HepG2 (cell line): Measurements from ENCODE around the gene OR6B1. TPM values are rescaled to one million over a fixed set of nuclear protein-coding genes. Genes with fewer than 3 reads are reported as not detected.

Experiments used
- ATAC-seq: fragments of 200-7000 bp; cut with Tn5 transposase; 3 replicates; pipeline ENCODE4 v1.9.1; 2020; ENCODE audit warnings: mild to moderate bottlenecking, moderate library complexity
- BruUV-seq: library from RNA; stranded (reverse); fragments of 400-500 nt; replicated peaks from 2 replicates; lab custom pipeline; 2021; lab: Mats Ljungman, UMichigan
- CTCF ChIA-PET: fragments of 300-600 bp; formaldehyde crosslinking; extraction: SDS; loops from one replicate; lab custom pipeline; 2021; ENCODE audit warnings: low total read pairs, inconsistent platforms, low intra/inter-chr PET ratio; lab: Yijun Ruan, JAX
- POLR2A ChIA-PET: fragments of 350-600 bp; sonication (Branson Sonifier 250); formaldehyde crosslinking; loops from one replicate; lab custom pipeline; 2020; ENCODE audit warnings: antibody characterized with exemption, inconsistent platforms; lab: Yijun Ruan, JAX
- DNase-seq: peaks from one replicate; pipeline ENCODE4 v3.0.0-alpha.2; 2015; ENCODE audit warnings: low spot score
- FAIRE-seq: peaks from 3 replicates; lab custom pipeline; 2011; peaks lifted over from hg19 to GRCh38; lab: Jason Lieb, UNC
- H2AFZ ChIP-seq: one replicate; pipeline ENCODE4 v1.6.1; 2011; ENCODE audit warnings: low read length, inconsistent platforms
- H3K27ac ChIP-seq: fragments of 300-600 bp; 3 replicates; pipeline ENCODE4 v1.8.0; 2011; ENCODE audit warnings: mixed run types, mild to moderate bottlenecking, mixed read lengths, low read length, inconsistent platforms; ENCODE audit not compliant: insufficient read depth; ENCODE audit errors: extremely low read length
- H3K27me3 ChIP-seq, 2 experiments: fragments of 200-600 bp in 1 of 2; 2 replicates in 1 of 2; 3 replicates in 1 of 2; pipeline versions ENCODE4 v1.6.0 to v1.8.0; 2011; ENCODE audit warnings: low read length in 2 of 2, mild to moderate bottlenecking in 2 of 2, moderate library complexity in 2 of 2, inconsistent platforms in 1 of 2; ENCODE audit not compliant: insufficient read depth in 2 of 2, control insufficient read depth in 1 of 2
- H3K36me3 ChIP-seq, 2 experiments: fragments of 200-600 bp in 1 of 2; replicated peaks in 1 of 2; 2 replicates in 1 of 2; 3 replicates in 1 of 2; pipeline versions ENCODE4 v1.5.1 to v1.8.0; 2011; ENCODE audit warnings: low read length in 2 of 2, inconsistent platforms in 1 of 2; ENCODE audit not compliant: insufficient read depth in 2 of 2, control insufficient read depth in 1 of 2
- H3K4me1 ChIP-seq: 2 replicates; pipeline ENCODE4 v1.5.1; 2012; ENCODE audit warnings: low read length, inconsistent platforms; ENCODE audit not compliant: insufficient read depth
- H3K4me2 ChIP-seq: 2 replicates; pipeline ENCODE4 v1.6.0; 2011; ENCODE audit warnings: low read depth, low read length, inconsistent platforms
- H3K4me3 ChIP-seq, 3 experiments: fragments of 200-600 bp in 1 of 3; sonication (generic), shearing (Covaris generic) in 1 of 3; replicated peaks in 1 of 3; 2 replicates each; pipeline ENCODE4 v1.5.1; 2011 to 2016; ENCODE audit warnings: low read length in 3 of 3, inconsistent platforms in 2 of 3, low read depth in 2 of 3, mild to moderate bottlenecking in 2 of 3, control low read depth in 1 of 3, mixed read lengths in 1 of 3; ENCODE audit not compliant: insufficient read depth in 1 of 3
- H3K79me2 ChIP-seq: one replicate; pipeline ENCODE4 v1.6.1; 2011; ENCODE audit warnings: low read length, inconsistent platforms; ENCODE audit not compliant: insufficient read depth
- H3K9ac ChIP-seq: 2 replicates; pipeline ENCODE4 v1.6.0; 2011; ENCODE audit warnings: mild to moderate bottlenecking, low read depth, low read length, inconsistent platforms; ENCODE audit not compliant: insufficient read depth
- H3K9me3 ChIP-seq: 2 replicates; pipeline ENCODE4 v1.5.1; 2012; ENCODE audit warnings: mild to moderate bottlenecking, low read length
- H4K20me1 ChIP-seq: 2 replicates; pipeline ENCODE4 v1.6.0; 2011; ENCODE audit warnings: inconsistent platforms, mild to moderate bottlenecking, low read length, moderate library complexity; ENCODE audit not compliant: insufficient read depth
- SMAD1 ChIP-seq: sonication (generic); formaldehyde crosslinking; IDR thresholded peaks from 2 replicates; pipeline ENCODE4 v1.4.0; 2020; ENCODE audit warnings: missing genetic modification reagents, low read depth, mild to moderate bottlenecking, borderline replicate concordance
- WGBS: methylation state at CpG from one replicate; pipeline ENCODE4 v1.1.6; 2017; ENCODE audit warnings: low lambda C conversion rate; 5-methylcytosine and 5-hydroxymethylcytosine counted together
- in situ Hi-C: cut with HindIII; loops from 2 replicates; pipeline ENCODE4 v1.10.0; 2017; ENCODE audit warnings: low pct_unique_long_range_greater_than_20kb; ENCODE audit not compliant: extremely low pct_ligation_motif_present
- intact Hi-C: fragments of 100-400 bp; cut with micrococcal nuclease; formaldehyde crosslinking; loops from one replicate; pipeline ENCODE4 v1.10.0; 2022; ENCODE audit not compliant: unreplicated experiment
- polyA plus RNA-seq, 8 experiments: library from polyadenylated mRNA; depleted of rRNA in 3 of 8; stranded (reverse) in 7 of 8; unstranded in 1 of 8; fragments of >200 nt; fragmentation: Illumina TruSeq in 4 of 8; extraction: Trizol in 4 of 8; gene quantifications; 2 replicates each; pipeline versions ENCODE4 v1.2.1 to v1.2.3, GENCODE V29; 2011 to 2016; ENCODE audit warnings: low read depth in 4 of 8, missing spikeins in 1 of 8, mixed read lengths in 1 of 8; ENCODE audit not compliant: insufficient read depth in 1 of 8
- total RNA-seq, 5 experiments: library from RNA; depleted of rRNA; stranded (reverse); fragments of >200 nt; fragmentation: Illumina TruSeq; extraction: Trizol; gene quantifications; 2 replicates each; pipeline ENCODE4 v1.2.3, GENCODE V29; 2016; ENCODE audit warnings: low read depth in 1 of 5
- TF ChIP-seq, protein P1 (sequence below): sonication (generic); formaldehyde crosslinking; IDR thresholded peaks from 2 replicates; pipeline ENCODE4 v1.4.0; 2020; ENCODE audit warnings: mild to moderate bottlenecking, missing genetic modification reagents

The OR6B1 gene
- total and polyA plus RNA-seq, 2 of the 13 experiments (the other 11 are each of a cell fraction or from before 2014, with no cell fraction given) = 0.18 TPM; not detected in 1

- Histone ChIP-seq H3K9me3 (peaks cover 4% of the 10 kb centered on the region; the same call in 1 of the 2 replicates), H3K36me3 (no peaks in the 10 kb centered on the region), H3K4me1 (peaks cover 13% of the 10 kb centered on the region), H4K20me1 (no peaks in the 10 kb centered on the region), H3K4me2 (no peak overlapping the region), H3K27ac (no peak overlapping the region), H3K4me3 (no peak overlapping the region), H2AFZ (no peak overlapping the region), H3K27me3 (no peaks in the 10 kb centered on the region), H3K79me2 (no peaks in the 10 kb centered on the region), H3K9ac (no peak overlapping the region)
- DNase-seq (no peak), ATAC-seq (no peak), FAIRE-seq (no peak)
- in situ Hi-C loops (no loop called here), intact Hi-C loops (no loop called here)
- WGBS = 40% methylated on average over 4 of the region's 4 CpGs
- TF ChIP-seq, protein P1, sequence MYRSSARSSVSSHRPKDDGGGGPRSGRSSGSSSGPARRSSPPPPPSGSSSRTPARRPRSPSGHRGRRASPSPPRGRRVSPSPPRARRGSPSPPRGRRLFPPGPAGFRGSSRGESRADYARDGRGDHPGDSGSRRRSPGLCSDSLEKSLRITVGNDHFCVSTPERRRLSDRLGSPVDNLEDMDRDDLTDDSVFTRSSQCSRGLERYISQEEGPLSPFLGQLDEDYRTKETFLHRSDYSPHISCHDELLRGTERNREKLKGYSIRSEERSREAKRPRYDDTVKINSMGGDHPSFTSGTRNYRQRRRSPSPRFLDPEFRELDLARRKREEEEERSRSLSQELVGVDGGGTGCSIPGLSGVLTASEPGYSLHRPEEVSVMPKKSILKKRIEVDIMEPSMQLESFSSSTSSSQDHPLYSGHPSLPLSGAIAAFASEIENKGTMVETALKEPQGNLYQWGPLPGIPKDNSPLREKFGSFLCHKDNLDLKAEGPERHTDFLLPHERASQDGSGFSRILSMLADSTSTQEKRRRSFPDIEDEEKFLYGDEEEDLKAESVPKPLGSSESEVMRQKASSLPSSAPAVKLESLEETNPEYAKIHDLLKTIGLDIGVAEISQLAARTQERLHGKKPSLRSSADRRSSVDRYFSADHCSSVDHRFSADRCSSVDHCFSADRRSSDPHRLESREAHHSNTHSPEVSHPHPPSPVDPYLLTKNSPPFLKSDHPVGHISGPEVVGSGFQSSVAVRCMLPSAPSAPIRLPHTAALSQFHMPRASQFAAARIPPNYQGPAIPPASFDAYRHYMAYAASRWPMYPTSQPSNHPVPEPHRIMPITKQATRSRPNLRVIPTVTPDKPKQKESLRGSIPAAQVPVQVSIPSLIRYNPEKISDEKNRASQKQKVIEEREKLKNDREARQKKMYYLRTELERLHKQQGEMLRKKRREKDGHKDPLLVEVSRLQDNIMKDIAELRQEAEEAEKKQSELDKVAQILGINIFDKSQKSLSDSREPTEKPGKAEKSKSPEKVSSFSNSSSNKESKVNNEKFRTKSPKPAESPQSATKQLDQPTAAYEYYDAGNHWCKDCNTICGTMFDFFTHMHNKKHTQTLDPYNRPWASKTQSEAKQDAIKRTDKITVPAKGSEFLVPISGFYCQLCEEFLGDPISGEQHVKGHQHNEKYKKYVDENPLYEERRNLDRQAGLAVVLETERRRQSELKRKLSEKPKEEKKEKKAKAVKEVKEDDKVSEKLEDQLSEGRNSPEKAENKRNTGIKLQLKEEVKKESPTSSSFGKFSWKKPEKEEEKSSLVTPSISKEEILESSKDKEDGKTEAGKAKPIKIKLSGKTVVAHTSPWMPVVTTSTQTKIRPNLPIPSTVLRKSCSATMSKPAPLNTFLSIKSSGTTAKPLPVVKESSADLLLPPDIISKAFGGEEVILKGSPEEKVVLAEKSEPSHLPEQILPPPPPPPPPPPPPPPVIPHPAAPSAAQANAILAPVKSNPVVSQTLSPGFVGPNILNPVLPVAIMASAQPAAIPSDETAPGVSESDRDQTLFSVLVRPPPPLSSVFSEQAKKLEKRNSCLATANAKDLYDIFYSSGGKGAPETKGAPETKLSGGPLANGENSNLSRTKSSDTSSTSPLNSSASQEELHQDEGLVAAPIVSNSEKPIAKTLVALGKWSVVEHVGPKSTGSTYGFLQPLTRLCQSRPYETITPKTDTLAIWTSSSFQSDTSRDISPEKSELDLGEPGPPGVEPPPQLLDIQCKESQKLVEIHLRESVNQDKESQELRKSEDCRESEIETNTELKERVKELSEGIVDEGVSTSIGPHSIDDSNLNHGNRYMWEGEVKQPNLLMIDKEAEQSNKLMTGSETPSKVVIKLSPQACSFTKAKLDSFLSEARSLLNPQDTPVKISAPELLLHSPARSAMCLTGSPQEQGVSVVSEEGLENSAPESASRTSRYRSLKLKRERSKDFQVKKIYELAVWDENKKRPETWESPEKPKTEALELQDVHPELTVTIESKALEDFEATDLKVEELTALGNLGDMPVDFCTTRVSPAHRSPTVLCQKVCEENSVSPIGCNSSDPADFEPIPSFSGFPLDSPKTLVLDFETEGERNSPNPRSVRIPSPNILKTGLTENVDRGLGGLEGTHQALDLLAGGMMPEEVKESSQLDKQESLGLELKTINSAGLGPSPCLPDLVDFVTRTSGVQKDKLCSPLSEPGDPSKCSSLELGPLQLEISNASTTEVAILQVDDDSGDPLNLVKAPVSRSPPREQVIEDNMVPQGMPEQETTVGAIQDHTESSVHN (CRISPR knock-in tag) = no peak
- no peak for TF ChIP-seq SMAD1
- POLR2A ChIA-PET = no interaction called here
- CTCF ChIA-PET = no interaction called here
- BruUV-seq = no TSS peak
Measured at GRCh38 chr7:143967398-143967797, 32.7 kb upstream of the OR6B1 start.
